NCI-H510A treated with DMSO at 0.1 percent for 48 hours (cell line): ENCODE measurements around the gene SF1.
"Not testable (repeated sequence)": the region's sequence is repeated elsewhere in the genome, so short reads cannot be mapped to it uniquely, and the experiment has no call there.

Source experiments
- DNase-seq: peaks from one replicate; lab custom pipeline; 2025; lab: John Stamatoyannopoulos, UW

SF1 gene, protein sequence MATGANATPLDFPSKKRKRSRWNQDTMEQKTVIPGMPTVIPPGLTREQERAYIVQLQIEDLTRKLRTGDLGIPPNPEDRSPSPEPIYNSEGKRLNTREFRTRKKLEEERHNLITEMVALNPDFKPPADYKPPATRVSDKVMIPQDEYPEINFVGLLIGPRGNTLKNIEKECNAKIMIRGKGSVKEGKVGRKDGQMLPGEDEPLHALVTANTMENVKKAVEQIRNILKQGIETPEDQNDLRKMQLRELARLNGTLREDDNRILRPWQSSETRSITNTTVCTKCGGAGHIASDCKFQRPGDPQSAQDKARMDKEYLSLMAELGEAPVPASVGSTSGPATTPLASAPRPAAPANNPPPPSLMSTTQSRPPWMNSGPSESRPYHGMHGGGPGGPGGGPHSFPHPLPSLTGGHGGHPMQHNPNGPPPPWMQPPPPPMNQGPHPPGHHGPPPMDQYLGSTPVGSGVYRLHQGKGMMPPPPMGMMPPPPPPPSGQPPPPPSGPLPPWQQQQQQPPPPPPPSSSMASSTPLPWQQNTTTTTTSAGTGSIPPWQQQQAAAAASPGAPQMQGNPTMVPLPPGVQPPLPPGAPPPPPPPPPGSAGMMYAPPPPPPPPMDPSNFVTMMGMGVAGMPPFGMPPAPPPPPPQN

DNA sequence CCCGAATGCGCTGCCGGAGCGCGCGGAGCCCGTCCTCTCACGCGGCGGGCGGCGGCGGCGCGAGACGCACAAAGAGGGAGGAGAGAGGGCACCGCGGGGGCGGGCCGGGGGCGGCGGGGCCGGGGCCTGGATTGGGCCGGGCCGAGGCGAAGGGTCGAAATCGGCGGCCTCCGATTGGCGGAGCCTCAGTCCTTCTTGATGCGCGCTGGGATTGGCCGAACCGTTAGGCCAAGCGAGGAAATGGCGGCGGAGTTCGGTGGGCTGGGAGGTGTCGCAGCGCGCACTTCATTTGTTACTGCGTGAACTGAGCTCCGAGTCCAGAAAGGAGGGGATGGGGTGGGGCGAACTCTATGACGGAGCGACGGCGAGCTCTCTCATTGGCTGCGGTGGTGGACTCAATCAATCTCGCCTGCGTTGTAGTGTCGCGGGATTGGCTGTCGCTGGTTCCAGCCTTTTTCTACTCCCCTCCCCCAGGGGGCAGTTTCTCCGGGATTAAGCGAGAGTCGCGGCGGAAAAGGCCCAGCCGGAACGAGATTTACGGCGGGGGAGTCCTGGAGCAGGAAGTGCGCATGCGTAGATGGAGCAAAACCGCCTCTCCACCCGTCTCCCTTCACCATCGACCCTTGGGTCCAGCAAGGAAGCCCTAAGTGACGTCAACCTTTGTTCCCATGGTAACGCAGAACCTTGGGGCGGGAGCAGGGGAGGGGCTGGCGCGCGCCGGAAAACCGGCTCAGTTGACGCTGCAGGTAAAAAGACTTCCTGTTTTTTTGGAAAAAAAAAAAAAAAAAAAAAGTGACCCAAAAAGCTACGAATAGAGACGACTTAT is at the start of gene SF1:
SF1 (minus strand) TSS at position 70 of the 826 bp plus-strand sequence. CDS start 150 bp downstream, outside the sequence.
- peak; percentile 99 for DNase-seq

DNA sequence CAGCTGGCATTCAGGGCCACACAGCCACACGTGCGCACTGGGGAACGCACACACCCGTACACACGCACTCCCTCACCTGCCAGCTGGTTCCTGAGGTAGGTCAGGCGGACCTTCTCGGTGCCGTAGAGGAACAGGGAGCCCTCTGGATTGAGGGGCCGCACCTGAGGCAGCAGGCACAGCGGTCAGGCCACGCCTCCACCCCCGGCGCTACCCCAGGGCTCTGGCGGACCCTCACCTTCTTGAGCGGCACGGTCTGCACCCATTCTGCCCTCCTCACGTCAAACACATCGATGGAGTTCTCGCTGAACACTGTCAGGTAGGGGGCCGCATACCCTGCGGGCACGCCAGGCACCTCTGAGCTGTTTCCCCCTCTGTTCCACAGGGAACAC is 49.1 kb upstream of the SF1 start:
- DNase-seq, result no peak

DNA sequence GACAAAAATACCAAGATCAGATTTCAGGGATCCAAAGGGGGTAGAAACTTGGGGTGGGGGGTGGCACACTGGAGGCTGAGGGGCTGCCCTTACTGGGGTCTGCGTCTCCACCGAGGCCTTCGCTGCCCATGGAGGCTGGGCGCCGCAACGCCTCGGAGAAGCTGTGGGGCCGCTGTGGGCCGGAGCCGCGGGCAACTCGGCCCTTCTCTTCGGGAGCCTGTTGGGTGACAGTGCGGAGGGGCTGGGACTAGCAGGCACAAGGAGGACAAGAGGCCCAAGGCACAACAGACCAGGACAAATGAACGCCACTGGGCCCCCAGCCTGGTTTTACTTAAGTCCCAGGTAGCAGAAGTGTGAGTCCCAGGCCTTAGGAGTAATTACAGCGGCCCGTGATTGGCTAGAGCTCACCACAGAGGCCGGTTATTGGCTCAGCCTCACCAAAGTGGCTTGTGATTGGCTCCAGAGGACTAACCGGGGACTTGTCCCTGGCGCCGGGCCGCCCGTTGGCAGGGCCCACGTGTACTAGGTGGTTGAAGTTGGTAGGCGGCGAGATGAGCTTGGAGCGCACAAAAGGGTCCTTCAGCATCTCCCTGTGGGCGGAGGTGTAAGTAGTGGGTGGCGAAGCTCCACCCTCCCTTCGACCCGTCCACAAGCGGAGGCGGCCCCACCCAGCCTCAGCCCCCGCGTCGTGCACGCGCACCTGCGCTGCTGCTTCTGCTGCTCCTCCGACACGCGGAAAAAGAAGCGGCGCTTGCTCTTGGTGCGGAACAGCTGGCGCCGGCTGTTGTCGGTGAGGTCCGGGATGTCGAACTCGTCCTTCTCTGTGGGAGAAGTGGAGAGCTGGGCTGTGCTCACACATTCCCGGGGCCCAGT is 48.5 kb upstream of the SF1 start:
- no peak for DNase-seq

DNA sequence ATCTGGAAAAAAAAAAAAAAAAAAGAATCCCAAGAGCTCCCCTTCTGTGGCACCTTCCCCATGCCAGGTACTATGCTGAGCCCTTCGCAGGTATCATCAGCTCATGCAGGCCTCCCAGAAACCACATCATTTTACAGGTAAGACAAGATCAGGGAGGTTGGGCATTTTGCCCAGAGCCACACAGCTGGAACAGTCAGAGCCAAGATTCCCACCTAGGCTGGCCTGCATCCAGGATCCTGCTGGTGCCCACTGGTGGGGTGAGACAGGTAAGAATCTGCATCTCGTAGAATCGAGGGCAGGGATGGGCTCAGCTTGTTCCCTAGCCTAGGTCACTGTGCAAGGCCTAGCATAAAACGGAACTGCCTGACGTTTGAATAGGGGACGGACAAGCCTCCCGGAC is 47.7 kb upstream of the SF1 start:
- DNase-seq, result no peak

GRCh38 chr11:64823568-64824119 is 45.3 kb upstream of the SF1 start:
- no peak for DNase-seq

GRCh38 chr11:64817476-64817875 is 39.1 kb upstream of the SF1 start:
- no peak for DNase-seq

- DNase-seq, result not testable (repeated sequence)
These were observed 37.1 kb upstream of the SF1 start for GRCh38 chr11:64815433-64815832.

DNA sequence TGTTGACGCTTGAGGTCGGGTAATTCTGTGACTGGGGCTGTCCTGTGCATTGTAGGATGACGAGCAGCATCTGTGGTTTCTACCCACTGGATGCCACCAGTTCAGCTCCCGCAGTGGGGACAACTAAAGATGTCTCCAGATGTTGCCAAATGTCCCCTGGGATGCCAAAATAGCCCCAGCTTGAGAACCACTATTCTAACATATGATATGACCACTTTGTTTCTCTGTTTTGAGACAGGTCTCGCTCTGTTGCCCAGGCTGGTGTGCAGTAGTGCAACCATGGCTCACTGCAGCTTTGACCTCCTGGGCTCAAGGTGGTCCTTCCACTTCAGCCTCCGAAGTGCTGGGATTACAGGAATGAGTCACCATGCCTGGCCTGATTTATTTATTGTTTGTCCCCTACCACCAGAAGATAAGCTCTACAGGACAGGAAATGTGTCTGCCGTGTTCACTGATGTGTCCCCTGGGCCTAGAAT is 36.4 kb upstream of the SF1 start:
- no peak for DNase-seq

GRCh38 chr11:64813826-64814225 is 35.5 kb upstream of the SF1 start:
- no peak for DNase-seq

GRCh38 chr11:64810891-64811272 is 32.5 kb upstream of the SF1 start:
- DNase-seq, result peak; percentile 92

GRCh38 chr11:64810271-64810890 is 32.0 kb upstream of the SF1 start, which contains the start of gene MEN1:
TSS of gene MEN1 (minus strand) at chr11:64810551. CDS start at chr11:64810109, 442 bp downstream.
- DNase-seq, result peak; percentile 96

- peak; percentile 34 for DNase-seq
These were observed 31.5 kb upstream of the SF1 start for GRCh38 chr11:64809781-64810241.

DNA sequence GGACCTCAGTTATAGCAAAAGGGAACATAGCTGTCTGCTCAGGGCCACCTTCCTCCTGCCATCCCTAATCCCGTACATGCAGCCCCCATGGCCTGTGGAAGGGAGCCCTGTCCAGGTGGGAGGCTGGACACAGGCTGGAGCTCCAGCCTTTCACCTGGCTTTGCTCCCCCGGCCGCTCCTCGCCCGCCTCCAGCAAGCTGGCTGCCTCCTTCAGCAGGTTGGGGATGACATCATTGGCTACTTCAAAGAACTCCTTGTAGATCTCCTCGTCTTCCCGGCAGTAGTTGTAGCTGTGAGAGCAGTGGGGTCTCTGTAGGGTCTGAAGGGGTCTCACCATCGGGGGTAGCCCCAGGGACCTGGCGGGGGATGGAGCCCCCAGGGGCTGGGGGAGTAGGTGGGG is 27.1 kb upstream of the SF1 start:
- no peak for DNase-seq

GRCh38 chr11:64804346-64805210 is 26.2 kb upstream of the SF1 start:
- DNase-seq, result no peak

GRCh38 chr11:64803846-64804345 is 25.6 kb upstream of the SF1 start:
- DNase-seq, result no peak

DNA sequence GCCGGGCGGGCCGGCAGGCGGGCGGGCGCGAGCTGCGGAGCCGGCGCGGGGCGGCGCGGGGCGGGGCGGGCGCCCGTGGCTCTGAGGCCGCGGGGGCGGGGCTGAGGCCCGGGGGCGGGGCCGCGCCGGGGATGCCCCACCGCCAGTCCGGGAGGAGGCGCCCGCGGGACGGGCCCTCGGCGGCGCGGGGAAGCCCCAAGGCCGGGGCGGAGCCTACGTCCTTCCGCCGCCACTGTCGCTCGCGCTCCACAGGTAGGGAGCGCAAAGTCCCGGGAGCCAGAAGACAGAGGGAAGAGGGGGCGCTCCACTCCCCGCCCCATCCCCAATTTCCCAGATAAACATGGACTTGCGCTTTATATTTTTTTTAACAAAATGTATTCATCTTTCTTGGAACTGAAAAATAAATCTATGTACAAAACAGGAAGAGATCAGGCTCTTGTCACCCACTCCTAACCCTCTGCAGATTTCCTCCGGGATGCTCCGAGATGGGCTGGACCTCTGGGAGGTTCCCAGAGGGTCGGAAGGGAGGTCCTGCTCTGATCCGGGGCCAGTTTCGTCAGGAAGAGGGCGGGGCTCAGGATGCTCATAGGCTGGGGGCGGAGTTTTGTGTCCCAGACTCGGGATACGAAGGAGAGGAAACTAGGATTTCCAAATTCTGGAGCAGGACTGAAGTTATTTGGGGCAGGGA is 25.0 kb upstream of the SF1 start, which contains the start of gene MAP4K2:
MAP4K2 (minus strand) TSS at position 57 of the 688 bp plus-strand sequence. CDS start 65 bp downstream, outside the sequence.
- DNase-seq, result peak; percentile 85

DNA sequence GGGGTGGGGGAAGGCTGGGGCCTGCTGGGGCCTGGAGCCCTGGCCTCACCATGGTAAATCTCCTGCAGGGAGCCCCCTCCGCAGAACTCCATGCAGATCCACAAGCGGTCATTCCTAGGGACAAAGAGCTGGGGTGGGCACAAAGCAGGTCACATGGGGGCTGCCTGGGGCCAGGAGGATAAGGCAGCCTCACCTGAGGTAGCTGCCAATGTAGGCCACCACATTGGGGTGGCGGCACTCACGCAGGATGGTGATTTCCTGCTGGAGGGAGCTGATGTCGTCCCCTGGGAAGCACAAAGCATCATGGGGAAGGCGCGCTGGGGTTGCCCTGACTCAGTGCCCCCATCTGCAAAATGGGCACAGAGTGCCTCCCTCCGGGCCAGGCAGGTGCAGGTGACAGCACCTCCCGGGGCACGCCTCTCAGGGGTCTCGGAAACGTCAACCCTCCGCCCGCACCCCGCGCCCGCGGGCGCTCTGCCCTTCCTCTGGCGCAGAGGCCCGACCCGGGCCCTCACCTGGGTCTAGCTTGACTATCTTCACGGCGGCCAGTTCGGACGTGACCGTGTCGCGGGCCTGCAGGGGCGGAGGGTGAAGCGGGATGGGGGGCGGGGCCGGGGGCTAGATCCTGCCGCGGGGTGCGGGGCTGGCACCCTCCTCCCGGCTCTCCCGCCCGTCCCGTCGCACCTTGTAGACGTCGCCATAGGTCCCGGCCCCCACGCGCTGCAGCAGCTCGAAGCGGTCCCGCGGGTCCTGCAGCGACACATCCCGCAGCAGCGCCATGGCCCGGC is 24.2 kb upstream of the SF1 start:
- DNase-seq, result no peak
